GM12878 (cell line): ENCODE results near the gene JUN. TPM values are rescaled to one million over a fixed set of nuclear protein-coding genes. Genes with fewer than 3 reads are reported as not detected.

Experiments used
- ATAC-seq: fragments of 200-7000 bp; cut with Tn5 transposase; 3 replicates; pipeline ENCODE4 v1.9.1; 2020; ENCODE audit warnings: mild to moderate bottlenecking, moderate library complexity
- BruUV-seq: library from RNA; stranded (reverse); fragments of 400-500 nt; replicated peaks from 2 replicates; lab custom pipeline; 2021; lab: Mats Ljungman, UMichigan
- CTCF ChIA-PET: fragments of 300-600 bp; sonication (Branson Sonifier 250); formaldehyde crosslinking; extraction: SDS; loops from one replicate; lab custom pipeline; 2021; ENCODE audit warnings: inconsistent platforms; lab: Yijun Ruan, JAX
- POLR2A ChIA-PET: fragments of 350-600 bp; formaldehyde crosslinking; extraction: SDS; loops from one replicate; lab custom pipeline; 2021; ENCODE audit warnings: inconsistent platforms; lab: Charles Lee
- RAD21 ChIA-PET: fragments of 300-600 bp; sonication (Branson Sonifier 250); formaldehyde crosslinking; loops from one replicate; lab custom pipeline; 2023; ENCODE audit warnings: antibody characterized with exemption; ENCODE audit not compliant: unreplicated experiment; lab: Charles Lee
- SMC1A ChIA-PET: fragments of 300-600 bp; sonication (Branson Sonifier 250); formaldehyde crosslinking; loops from one replicate; lab custom pipeline; 2023; ENCODE audit not compliant: unreplicated experiment, uncharacterized antibody; lab: Charles Lee
- DNase-seq: peaks from one replicate; pipeline ENCODE4 v3.0.0-alpha.2; 2011; ENCODE audit warnings: low read depth, low spot score
- FAIRE-seq: peaks from 3 replicates; lab custom pipeline; 2011; peaks lifted over from hg19 to GRCh38; lab: Jason Lieb, UNC
- H2AFZ ChIP-seq: 2 replicates; pipeline ENCODE4 v1.6.0; 2011; ENCODE audit warnings: low read depth, low read length, control low read depth; ENCODE audit not compliant: control insufficient read depth
- H3K27ac ChIP-seq: 2 replicates; pipeline ENCODE4 v1.5.1; 2011; ENCODE audit warnings: control low read depth; ENCODE audit not compliant: control insufficient read depth, insufficient read depth
- H3K27me3 ChIP-seq, 2 experiments: replicated peaks in 1 of 2; 2 replicates each; pipeline versions ENCODE4 v1.6.0 to v1.6.1; 2011; ENCODE audit warnings: low read length in 1 of 2; ENCODE audit not compliant: control insufficient read depth in 2 of 2, insufficient read depth in 2 of 2
- H3K36me3 ChIP-seq, 2 experiments: 2 replicates each; pipeline ENCODE4 v1.5.1; 2011; ENCODE audit warnings: low read length in 1 of 2; ENCODE audit not compliant: control insufficient read depth in 2 of 2, insufficient read depth in 2 of 2
- H3K4me1 ChIP-seq: 2 replicates; pipeline ENCODE4 v1.6.1; 2011; ENCODE audit warnings: mild to moderate bottlenecking, low read length, moderate library complexity, mixed read lengths; ENCODE audit not compliant: control insufficient read depth, insufficient read depth
- H3K4me2 ChIP-seq: 2 replicates; pipeline ENCODE4 v1.6.0; 2011; ENCODE audit warnings: control low read depth; ENCODE audit not compliant: control insufficient read depth, insufficient read depth
- H3K4me3 ChIP-seq: fragments of 200-600 bp; sonication (generic); 2 replicates; pipeline ENCODE4 v1.5.1; 2016
- H3K79me2 ChIP-seq: 2 replicates; pipeline ENCODE4 v1.6.0; 2011; ENCODE audit warnings: low read length; ENCODE audit not compliant: control insufficient read depth, insufficient read depth
- H3K9ac ChIP-seq: 2 replicates; pipeline ENCODE4 v1.8.0; 2011; ENCODE audit warnings: low read length, control low read depth, mixed read lengths; ENCODE audit not compliant: control insufficient read depth, insufficient read depth
- H3K9me3 ChIP-seq: replicated peaks from 3 replicates; pipeline ENCODE4 v1.5.1; 2011; ENCODE audit warnings: mild to moderate bottlenecking, low read length; ENCODE audit not compliant: control insufficient read depth, insufficient read depth
- H4K20me1 ChIP-seq: 2 replicates; pipeline ENCODE4 v1.6.0; 2011; ENCODE audit not compliant: control insufficient read depth, insufficient read depth
- GATAD2B ChIP-seq: fragments of 450-650 bp; conservative IDR thresholded peaks from 2 replicates; pipeline ENCODE4 v1.6.1; 2017; ENCODE audit warnings: low read depth, mild to moderate bottlenecking, moderate library complexity
- MEF2B ChIP-seq: fragments of 450-650 bp; IDR thresholded peaks from 2 replicates; pipeline ENCODE4 v1.6.1; 2018; ENCODE audit warnings: mild to moderate bottlenecking, moderate library complexity; ENCODE audit not compliant: partially characterized antibody, poor library complexity, severe bottlenecking
- PAX8 ChIP-seq: fragments of 450-650 bp; IDR thresholded peaks from 2 replicates; pipeline ENCODE4 v1.6.1; 2017; ENCODE audit warnings: mild to moderate bottlenecking, moderate library complexity
- PKNOX1 ChIP-seq: fragments of 450-650 bp; IDR thresholded peaks from 2 replicates; pipeline ENCODE4 v1.6.1; 2016; ENCODE audit warnings: mild to moderate bottlenecking
- TCF12 ChIP-seq: IDR thresholded peaks from 2 replicates; pipeline ENCODE4 v1.6.1; 2011; ENCODE audit warnings: low read depth, mild to moderate bottlenecking, low read length
- WGBS: methylation state at CpG from one replicate; pipeline ENCODE4 v1.1.6; 2016; ENCODE audit warnings: low lambda C conversion rate; ENCODE audit not compliant: insufficient replicate concordance, insufficient coverage; ENCODE audit errors: missing lambda C conversion rate; 5-methylcytosine and 5-hydroxymethylcytosine counted together
- in situ Hi-C: fragments of 300-500 bp; cut with MboI; formaldehyde crosslinking; loops from 9 replicates; pipeline ENCODE4 v1.14.3; 2018; ENCODE audit warnings: mixed read lengths
- intact Hi-C: fragments of 100-400 bp; cut with micrococcal nuclease; formaldehyde crosslinking; loops from one replicate; pipeline ENCODE4 v1.14.2; 2022; ENCODE audit not compliant: unreplicated experiment
- polyA plus RNA-seq, 11 experiments: library from polyadenylated mRNA; depleted of rRNA in 4 of 11; unstranded in 6 of 11; stranded (reverse) in 5 of 11; fragments of >200 nt; fragmentation: Nextera tagmentation in 4 of 11; fragmentation: Illumina TruSeq in 1 of 11; extraction: Ambion mirVana in 4 of 11; extraction: Trizol in 1 of 11; gene quantifications; 1 replicate in 1 of 11; 2 replicates in 10 of 11; pipeline versions ENCODE4 v1.2.1 to v1.2.3, GENCODE V29; 2011 to 2016; ENCODE audit warnings: inconsistent platforms in 2 of 11, missing spikeins in 2 of 11, low read depth in 1 of 11
- total RNA-seq, 4 experiments: library from RNA; depleted of rRNA in 3 of 4; stranded (reverse); fragments of >200 nt in 3 of 4; fragmentation: Illumina TruSeq in 1 of 4; extraction: Trizol in 1 of 4; gene quantifications; 2 replicates each; pipeline versions ENCODE4 v1.2.1 to v1.2.3, GENCODE V29; 2013 to 2021

The JUN gene
- total and polyA plus RNA-seq, 10 of the 15 experiments (the other 5 are each of a cell fraction or from before 2014, with no cell fraction given): 0.18 to 8.4 (median 2.8) TPM

DNA sequence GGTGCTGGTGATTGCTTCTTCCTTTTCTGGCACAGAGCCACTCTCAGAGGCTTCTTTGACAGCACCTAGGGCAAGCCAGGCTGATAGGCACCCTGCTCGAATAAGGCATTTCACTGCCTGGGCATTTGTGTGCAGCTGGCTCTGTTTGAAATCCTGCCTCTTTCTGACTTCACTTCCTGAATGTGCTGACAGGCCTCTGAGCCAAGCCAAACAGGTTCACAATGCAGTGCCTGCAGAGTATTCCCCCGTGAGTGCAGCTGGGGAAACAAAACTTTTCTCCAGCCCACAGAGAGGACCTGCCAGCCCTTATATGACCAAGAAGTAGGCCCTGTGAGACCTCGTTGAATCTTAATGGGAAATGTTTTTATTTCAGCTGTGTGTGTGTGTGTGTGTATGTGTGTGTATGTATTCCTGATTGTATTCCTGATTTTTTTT lies 10.4 kb downstream of the JUN start:
- Histone ChIP-seq H3K27me3 (peaks cover 0 to 3% of the 10 kb centered on the region in 2 experiments; a peak in 2 of 4 replicates), H3K27ac (no peak overlapping the region), H3K79me2 (no peaks in the 10 kb centered on the region), H3K4me3 (no peak overlapping the region), H3K36me3 (no peaks in the 10 kb centered on the region), H3K9me3 (no peaks in the 10 kb centered on the region), H3K4me2 (0 out of 2 replicates have a peak overlapping the region, but pooled peaks have one; percentile 22), H2AFZ (peak overlapping the region; percentile 66), H3K4me1 (peaks cover 10% of the 10 kb centered on the region), H3K9ac (no peak overlapping the region), H4K20me1 (no peaks in the 10 kb centered on the region; the same call in 1 of the 2 replicates)
- FAIRE-seq (no peak), DNase-seq (no peak), ATAC-seq (peak; percentile 81)
- ChIA-PET RAD21 (interaction anchor here (1.0 to 2.6 kb wide), 4 partner anchors 10 to 925 kb away, joined by 3 to 12 read pairs (median 4); partner anchors contain the start of gene JUN), POLR2A (interaction anchor here (0.8 to 1.4 kb wide), 3 partner anchors 10 to 558 kb away, joined by 3 read pairs; partner anchors contain the start of gene JUN), SMC1A (interaction anchor here (0.7 to 2.2 kb wide), 11 partner anchors 10 to 941 kb away, joined by 3 to 13 read pairs (median 4); no protein-coding TSS in a partner anchor), CTCF (interaction anchor here (0.6 to 1.8 kb wide), 9 partner anchors 9 to 1174 kb away, joined by 3 to 10 read pairs (median 4); no protein-coding TSS in a partner anchor)
- in situ Hi-C loops (no loop called here), intact Hi-C loops (no loop called here)
- BruUV-seq: no TSS peak
- WGBS: 0% methylated on average over 3 of the region's 3 CpGs
- TF ChIP-seq MEF2B (peak; percentile 60), PAX8 (no peak), TCF12 (peak; percentile 32; the same call in 1 of the 2 replicates), GATAD2B (no peak), PKNOX1 (peak; percentile 43; the same call in 1 of the 2 replicates)
